ENCODE data around the gene POPDC2. TPM values are rescaled to one million over a fixed set of nuclear protein-coding genes. Genes with fewer than 3 reads are reported as not detected.

Gene POPDC2
- total and polyA plus RNA-seq, 2 of the 4 experiments (the other 2 are of a cell fraction), result under 0.01 to 0.29 TPM

- peaks cover 4% of the 10 kb centered on the region; the same call in 1 of the 2 replicates for H3K9me1 ChIP-seq (ENCODE audit: insufficient read depth, low read length)
- CTCF ChIA-PET, result no interaction called here
- dilution Hi-C loops (cut with HindIII; ENCODE audit: low sequenced_read_pairs, unreplicated experiment), result no loop called here
- no peak for TF ChIP-seq CTCF (conservative IDR thresholded peaks at IDR 0.05; ENCODE audit: low read depth, low read length)
- no peak for TF ChIP-seq RFX5 (IDR thresholded peaks at IDR 0.05; ENCODE audit: low read depth, low read length)
- TF ChIP-seq MAZ (IDR thresholded peaks at IDR 0.05; ENCODE audit: borderline replicate concordance, low read depth, low read length), result peak; percentile 25; the same call in 1 of the 2 replicates
- peak; percentile 68; the same call in 1 of the 2 replicates for TF ChIP-seq POLR2A (IDR thresholded peaks at IDR 0.05; ENCODE audit: low read depth, low read length)
- no peak for TF ChIP-seq CEBPB (IDR thresholded peaks at IDR 0.05; ENCODE audit: low read depth, low read length)
- no peak for TF ChIP-seq NFE2L2 (IDR thresholded peaks at IDR 0.05; ENCODE audit: low read depth, low read length)
- TF ChIP-seq RAD21 (IDR thresholded peaks at IDR 0.05; ENCODE audit: low read length), result no peak
- no peak for TF ChIP-seq USF2 (IDR thresholded peaks at IDR 0.05; ENCODE audit: low read depth, low read length)
- TF ChIP-seq CHD1 (IDR thresholded peaks at IDR 0.05; ENCODE audit: low read depth, low read length), result no peak
- TF ChIP-seq MAFK (IDR thresholded peaks at IDR 0.05; ENCODE audit: low read depth, low read length), result no peak
- no peak for TF ChIP-seq SMC3 (IDR thresholded peaks at IDR 0.05; ENCODE audit: low read depth, low read length)
- TF ChIP-seq FOS (IDR thresholded peaks at IDR 0.05; ENCODE audit: low read depth, low read length), result no peak
- no peak for TF ChIP-seq BHLHE40 (IDR thresholded peaks at IDR 0.05; ENCODE audit: low read depth, low read length)
- TF ChIP-seq RCOR1 (IDR thresholded peaks at IDR 0.05; ENCODE audit: insufficient replicate concordance, low read length), result no peak
These were observed 16.6 kb upstream of the POPDC2 start, which contains the start of gene COX17 for GRCh38 chr3:119676771-119677640. COX17 (minus strand) TSS chr3:119677406; CDS start chr3:119677310, 96 bp downstream.

More at GRCh38 chr3:119676771-119677640, 16.6 kb upstream of the POPDC2 start, which contains the start of gene COX17:
- Histone ChIP-seq H2AK9ac (replicated peaks; ENCODE audit: low read depth, low read length, poor library complexity) (peak within 1 kb of the TSS; percentile 87), H3K27me3 (ENCODE audit: control insufficient read depth, insufficient read depth, low read length) (no peaks in the 10 kb centered on the region), H3K23ac (ENCODE audit: low read depth, low read length) (peak within 1 kb of the TSS; percentile 97), H4K8ac (ENCODE audit: low read depth in 2 of 2, low read length in 2 of 2) (peak within 1 kb of the TSS; percentile 92 to 100), H3K14ac (replicated peaks; ENCODE audit: low read depth, low read length) (peak within 1 kb of the TSS; percentile 99), H2BK5ac (ENCODE audit: low read depth, low read length, poor library complexity, severe bottlenecking) (peak within 1 kb of the TSS; percentile 36), H2BK20ac (ENCODE audit: low read depth, low read length) (peak within 1 kb of the TSS; percentile 61; the same call in 1 of the 2 replicates), H3K79me1 (ENCODE audit: low read depth in 1 of 2, low read length in 2 of 2) (peaks cover 6 to 15% of the 10 kb centered on the region in 2 experiments), H3K27ac (ENCODE audit: insufficient read depth, low read length) (peak within 1 kb of the TSS; percentile 46), H3K4me1 (ENCODE audit: control insufficient read depth, insufficient read depth, low read length) (no peaks in the 10 kb centered on the region), H3K9ac (ENCODE audit: low read depth, low read length) (peak within 1 kb of the TSS; percentile 72), H3K4ac (ENCODE audit: low read depth, low read length) (peak within 1 kb of the TSS; percentile 86), H3K18ac (ENCODE audit: low read depth, low read length) (peak within 1 kb of the TSS; percentile 35; the same call in 1 of the 2 replicates), H3K4me3 (ENCODE audit: insufficient read depth, low read depth, low read length) (peak within 1 kb of the TSS; percentile 85), H4K20me1 (ENCODE audit: insufficient read depth, low read length) (no peaks in the 10 kb centered on the region), H2AK5ac (ENCODE audit: low read depth, low read length) (no peak within 1 kb of the TSS), H3K4me2 (ENCODE audit: low read depth, low read length) (peak within 1 kb of the TSS; percentile 93), H2BK120ac (ENCODE audit: low read depth, low read length) (peak within 1 kb of the TSS; percentile 56), H4K5ac (ENCODE audit: low read depth, low read length) (peak within 1 kb of the TSS; percentile 98), H3K36me3 (ENCODE audit: control insufficient read depth, insufficient read depth, low read length) (peaks cover 6% of the 10 kb centered on the region), H3K9me3 (ENCODE audit: control insufficient read depth, insufficient read depth, low read length) (no peaks in the 10 kb centered on the region), H3K56ac (ENCODE audit: extremely low read depth, insufficient read depth, low read length) (peak within 1 kb of the TSS; percentile 64), H4K91ac (ENCODE audit: insufficient read depth, low read depth, low read length) (peak within 1 kb of the TSS; percentile 57), H2AFZ (replicated peaks; ENCODE audit: low read length, poor library complexity) (peak within 1 kb of the TSS; percentile 98), H2BK15ac (ENCODE audit: low read depth, low read length) (peak within 1 kb of the TSS; percentile 17; the same call in 2 of the 3 replicates)
- 1% methylated on average over 14 of the region's 54 CpGs; no CpG with 5 or more reads in 1 of the 2 experiments for WGBS, 2 experiments (ENCODE audit: extremely low coverage in 2 of 2, insufficient read length in 1 of 2)
- in situ Hi-C loops (cut with MboI; ENCODE audit: low sequenced_read_pairs) (loop anchor here (25.0 kb wide), 4 partner anchors 165 to 790 kb away; partner anchors contain the start of genes ARHGAP31 and TEX55), intact Hi-C loops (cut with micrococcal nuclease) (loop anchor here (1.0 kb wide), 1 partner anchor 179 kb away; the partner anchor contains the start of gene TIMMDC1)
- BruUV-seq (replicated peaks), result no TSS peak
- peak; percentile 94 for DNase-seq
- POLR2A ChIA-PET (ENCODE audit: unreplicated experiment), result no interaction called here
- peak; percentile 90 for ATAC-seq (ENCODE audit: low read depth)
